ENCODE measurements around the gene NOC3L. TPM values are rescaled to one million over a fixed set of nuclear protein-coding genes. Genes with fewer than 3 reads are reported as not detected.

Gene NOC3L
- total and polyA plus RNA-seq, 2 donors (not counting 3 experiments of a cell fraction or from before 2014, with no cell fraction given): 4.3 to 20.5 TPM

DNA sequence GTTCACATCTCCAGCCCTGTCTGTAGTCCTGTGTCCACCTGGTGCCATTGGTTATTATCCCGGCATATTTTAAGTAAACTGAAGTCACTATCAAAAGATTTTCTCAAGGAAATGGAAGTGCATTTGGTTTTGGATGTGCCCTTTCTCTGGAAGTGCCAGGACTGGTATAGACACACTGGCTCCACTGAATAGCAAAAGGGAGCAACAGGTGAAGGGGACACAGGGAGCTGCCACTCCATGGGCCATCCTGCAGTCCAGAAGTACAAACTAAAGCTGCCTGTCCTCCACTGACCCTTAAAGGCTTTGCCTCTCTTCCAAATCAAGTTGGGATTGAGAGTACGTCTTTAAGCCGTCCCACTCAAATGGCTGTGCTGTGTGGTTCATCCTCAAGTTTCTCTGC lies 62.7 kb downstream of the NOC3L start:
- Histone ChIP-seq H2AFZ (ENCODE audit: low read depth, low read length) (no peak overlapping the region), H3K9me3 (replicated peaks; ENCODE audit: control insufficient read depth, insufficient read depth, low read length) (no peaks in the 10 kb centered on the region), H4K20me1 (replicated peaks; ENCODE audit: control insufficient read depth, extremely low read depth, insufficient read depth, low read length) (no peaks in the 10 kb centered on the region), H3K9me1 (replicated peaks; ENCODE audit: control insufficient read depth, extremely low read depth, insufficient read depth, low read length) (no peaks in the 10 kb centered on the region), H3K4me2 (ENCODE audit: insufficient read depth, low read length) (no peak overlapping the region), H3K27me3 (ENCODE audit: control insufficient read depth in 2 of 2, insufficient read depth in 2 of 2, low read length in 2 of 2) (peaks cover 3 to 11% of the 10 kb centered on the region in 2 experiments), H3K4me1 (ENCODE audit: control insufficient read depth, extremely low read depth, insufficient read depth, low read length) (no peaks in the 10 kb centered on the region), H3K36me3 (ENCODE audit: control insufficient read depth in 2 of 2, extremely low read depth in 1 of 2, insufficient read depth in 2 of 2, low read length in 2 of 2) (no peaks in the 10 kb centered on the region), H3K4me3 (replicated peaks in 1 of 3; ENCODE audit: insufficient read depth in 1 of 3, low read depth in 1 of 3, low read length in 3 of 3) (no peak overlapping the region), H3K79me2 (ENCODE audit: control insufficient read depth, insufficient read depth, low read length) (no peaks in the 10 kb centered on the region), H3K9ac (replicated peaks; ENCODE audit: extremely low read depth, insufficient read depth, low read length) (no peak overlapping the region), H3K27ac (ENCODE audit: insufficient read depth, low read depth, low read length) (no peak overlapping the region)
- FAIRE-seq (no peak), DNase-seq (ENCODE audit: low read depth, low spot score) (no peak)
- BruUV-seq (replicated peaks): no TSS peak
- CTCF ChIA-PET: interaction anchor here (2.2 kb wide), 1 partner anchor 20 kb away, joined by 12 read pairs; no protein-coding TSS in a partner anchor
- TF ChIP-seq, protein P1, sequence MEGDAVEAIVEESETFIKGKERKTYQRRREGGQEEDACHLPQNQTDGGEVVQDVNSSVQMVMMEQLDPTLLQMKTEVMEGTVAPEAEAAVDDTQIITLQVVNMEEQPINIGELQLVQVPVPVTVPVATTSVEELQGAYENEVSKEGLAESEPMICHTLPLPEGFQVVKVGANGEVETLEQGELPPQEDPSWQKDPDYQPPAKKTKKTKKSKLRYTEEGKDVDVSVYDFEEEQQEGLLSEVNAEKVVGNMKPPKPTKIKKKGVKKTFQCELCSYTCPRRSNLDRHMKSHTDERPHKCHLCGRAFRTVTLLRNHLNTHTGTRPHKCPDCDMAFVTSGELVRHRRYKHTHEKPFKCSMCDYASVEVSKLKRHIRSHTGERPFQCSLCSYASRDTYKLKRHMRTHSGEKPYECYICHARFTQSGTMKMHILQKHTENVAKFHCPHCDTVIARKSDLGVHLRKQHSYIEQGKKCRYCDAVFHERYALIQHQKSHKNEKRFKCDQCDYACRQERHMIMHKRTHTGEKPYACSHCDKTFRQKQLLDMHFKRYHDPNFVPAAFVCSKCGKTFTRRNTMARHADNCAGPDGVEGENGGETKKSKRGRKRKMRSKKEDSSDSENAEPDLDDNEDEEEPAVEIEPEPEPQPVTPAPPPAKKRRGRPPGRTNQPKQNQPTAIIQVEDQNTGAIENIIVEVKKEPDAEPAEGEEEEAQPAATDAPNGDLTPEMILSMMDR (IDR thresholded peaks at IDR 0.05; ENCODE audit: extremely low read depth in 1 of 2, insufficient read depth in 1 of 2, low read depth in 1 of 2, low read length in 2 of 2): no peak
- TF ChIP-seq EZH2 (IDR thresholded peaks at IDR 0.05; ENCODE audit: borderline replicate concordance, low read depth, low read length, severe bottlenecking): no peak
- no peak for TF ChIP-seq MAX (IDR thresholded peaks at IDR 0.05; ENCODE audit: insufficient read depth, insufficient read length)
- TF ChIP-seq GATA2 (IDR thresholded peaks at IDR 0.05; ENCODE audit: insufficient read depth, insufficient read length, low read depth, low read length): no peak
- TF ChIP-seq FOS (IDR thresholded peaks at IDR 0.05; ENCODE audit: borderline replicate concordance, insufficient read depth, low read length): no peak
- TF ChIP-seq MYC (IDR thresholded peaks at IDR 0.05; ENCODE audit: low read depth, low read length): no peak
- no peak for TF ChIP-seq POLR2A (IDR thresholded peaks at IDR 0.05; ENCODE audit: low read depth, low read length)
- TF ChIP-seq JUN (IDR thresholded peaks at IDR 0.05; ENCODE audit: borderline replicate concordance, insufficient read depth, insufficient read length, low read depth): no peak
- no peak for TF ChIP-seq POLR2AphosphoS5 (IDR thresholded peaks at IDR 0.05; ENCODE audit: insufficient read depth, low read depth, low read length)
- POLR2A ChIA-PET: no interaction called here
- intact Hi-C loops (cut with micrococcal nuclease): no loop called here
- dilution Hi-C loops (cut with MboI; ENCODE audit: extremely low pct_ligation_motif_present, low sequenced_read_pairs): no loop called here

Measured in endothelial cell of umbilical vein (primary cell).